Upper lobe of left lung (tissue), 6 donors: ENCODE measurements around the gene FAM180B. TPM values are rescaled to one million over a fixed set of nuclear protein-coding genes. Genes with fewer than 3 reads are reported as not detected.

Experiments used
- ATAC-seq, 2 donors: fragments of 200-7000 bp; cut with Tn5 transposase; one replicate each; pipeline ENCODE4 v1.9.1; 2022; ENCODE audit warnings: mild to moderate bottlenecking in 2 of 2, moderate library complexity in 2 of 2; ENCODE audit not compliant: low FRiP score in 2 of 2
- DNase-seq, 2 donors: peaks; one replicate each; pipeline ENCODE4 v3.0.0-alpha.2; 2019 to 2020
- H3K27ac ChIP-seq, 4 donors: fragments of 200-600 bp; sonication (generic); one replicate each; pipeline ENCODE4 v1.5.1; 2016 to 2019
- H3K27me3 ChIP-seq, 4 donors: fragments of 200-600 bp; sonication (generic); one replicate each; pipeline ENCODE4 v1.5.1; 2017 to 2019
- H3K36me3 ChIP-seq, 4 donors: fragments of 200-600 bp; sonication (generic); one replicate each; pipeline ENCODE4 v1.5.1; 2016 to 2019
- H3K4me1 ChIP-seq, 4 donors: fragments of 200-600 bp; sonication (generic); one replicate each; pipeline ENCODE4 v1.5.1; 2018 to 2019
- H3K4me3 ChIP-seq, 4 donors: fragments of 200-600 bp; sonication (generic); one replicate each; pipeline ENCODE4 v1.5.1; 2017 to 2019; ENCODE audit warnings: mild to moderate bottlenecking in 2 of 4, moderate library complexity in 1 of 4
- H3K9me3 ChIP-seq, 4 donors: fragments of 200-600 bp; sonication (generic); one replicate each; pipeline ENCODE4 v1.5.1; 2018 to 2019
- CTCF ChIP-seq, 6 experiments: fragments of 450-650 bp in 4 of 6; fragments of 200-600 bp in 2 of 6; sonication (generic) in 2 of 6; IDR thresholded peaks; one replicate each; pipeline ENCODE4 v1.5.1; 2016 to 2019; ENCODE audit warnings: antibody characterized with exemption in 6 of 6
- EP300 ChIP-seq, 4 donors: sonication (generic); formaldehyde crosslinking; IDR thresholded peaks; one replicate each; pipeline ENCODE4 v1.5.1; 2017; ENCODE audit warnings: antibody characterized with exemption in 4 of 4, control low read depth in 2 of 4
- POLR2A ChIP-seq, 4 donors: fragments of 450-650 bp; IDR thresholded peaks; one replicate each; pipeline ENCODE4 v1.5.1; 2016 to 2017; ENCODE audit warnings: antibody characterized with exemption in 4 of 4, mild to moderate bottlenecking in 2 of 4
- POLR2AphosphoS5 ChIP-seq, 2 donors: sonication (generic); formaldehyde crosslinking; IDR thresholded peaks; one replicate each; pipeline ENCODE4 v1.5.1; 2017; ENCODE audit warnings: antibody characterized with exemption in 2 of 2
- WGBS, 2 donors: methylation state at CpG; one replicate each; pipeline ENCODE4 v1.1.5; 2017 to 2018; 5-methylcytosine and 5-hydroxymethylcytosine counted together
- total RNA-seq, 6 donors: library from RNA; depleted of rRNA in 4 of 6; stranded (reverse); fragments of >200 nt in 4 of 6; gene quantifications; one replicate each; pipeline versions ENCODE4 v1.1.0 to v1.2.1, GENCODE V29; 2016 to 2021
- donor health status: DM: no; HTN: no; CAD: no; lungs with moderate emphysema.
- donor health status: DM: no; HTN: yes; CAD: no; lungs with severe emphysema.

Gene FAM180B
- total RNA-seq, 6 donors from 2014 or later: 0.14 to 0.30 TPM; not detected in 4

- Histone ChIP-seq H3K27me3 (no peaks in the 10 kb centered on the region), H3K4me1 (no peaks in the 10 kb centered on the region), H3K27ac (no peak overlapping the region), H3K4me3 (no peak overlapping the region), H3K9me3 (no peaks in the 10 kb centered on the region), H3K36me3 (peaks cover 0 to 10% (median 3%) of the 10 kb centered on the region in 4 donors)
- ATAC-seq (peak in 1 of 2 donors; percentile 9), DNase-seq (no peak)
- TF ChIP-seq CTCF (IDR thresholded peaks at IDR 0.05): no peak
- TF ChIP-seq EP300 (IDR thresholded peaks at IDR 0.05): no peak
- WGBS, 2 donors: 38 to 82% methylated on average over 5 of the region's 5 CpGs
Observed at GRCh38 chr11:47606731-47607130, 20.3 kb downstream of the FAM180B start.

- peak in 1 of 2 donors; percentile 91 for ATAC-seq
Observed at GRCh38 chr11:47607380-47607779, 20.9 kb downstream of the FAM180B start.

GRCh38 chr11:47609675-47610074, 23.2 kb downstream of the FAM180B start:
- ATAC-seq (no peak), DNase-seq (no peak)
- Histone ChIP-seq H3K27ac (no peak overlapping the region), H3K36me3 (peaks cover 0 to 10% (median 3%) of the 10 kb centered on the region in 4 donors), H3K4me3 (no peak overlapping the region), H3K4me1 (no peaks in the 10 kb centered on the region), H3K9me3 (no peaks in the 10 kb centered on the region), H3K27me3 (no peaks in the 10 kb centered on the region)
- TF ChIP-seq POLR2A (IDR thresholded peaks at IDR 0.05) (no peak), EP300 (IDR thresholded peaks at IDR 0.05) (no peak), CTCF (IDR thresholded peaks at IDR 0.05) (no peak), POLR2AphosphoS5 (IDR thresholded peaks at IDR 0.05) (no peak)
- 76 to 81% methylated on average over 3 of the region's 3 CpGs for WGBS, 2 donors

More at GRCh38 chr11:47607380-47607779, 20.9 kb downstream of the FAM180B start:
- TF ChIP-seq POLR2AphosphoS5 (IDR thresholded peaks at IDR 0.05): no peak
- TF ChIP-seq POLR2A (IDR thresholded peaks at IDR 0.05): no peak
- TF ChIP-seq CTCF (IDR thresholded peaks at IDR 0.05): no peak
- no peak for TF ChIP-seq EP300 (IDR thresholded peaks at IDR 0.05)
- no peak for DNase-seq
- Histone ChIP-seq H3K27ac (no peak overlapping the region), H3K9me3 (no peaks in the 10 kb centered on the region), H3K4me3 (no peak overlapping the region), H3K36me3 (peaks cover 0 to 10% (median 3%) of the 10 kb centered on the region in 4 donors), H3K27me3 (no peaks in the 10 kb centered on the region), H3K4me1 (no peaks in the 10 kb centered on the region)
- 77 to 85% methylated on average over 7 of the region's 7 CpGs for WGBS, 2 donors

- ATAC-seq (peak in 1 of 2 donors; percentile 45), DNase-seq (no peak)
- no peak overlapping the region for H3K4me3 ChIP-seq
- H3K36me3 ChIP-seq: peaks cover 0 to 10% (median 4%) of the 10 kb centered on the region in 4 donors
- H3K27ac ChIP-seq: no peak overlapping the region
- TF ChIP-seq EP300 (IDR thresholded peaks at IDR 0.05): no peak
- no peak for TF ChIP-seq POLR2A (IDR thresholded peaks at IDR 0.05)
- TF ChIP-seq POLR2AphosphoS5 (IDR thresholded peaks at IDR 0.05): no peak
- TF ChIP-seq CTCF (IDR thresholded peaks at IDR 0.05): no peak
- H3K27me3 ChIP-seq: no peaks in the 10 kb centered on the region
- 56 to 71% methylated on average over 6 of the region's 6 CpGs for WGBS, 2 donors
- no peaks in the 10 kb centered on the region for H3K4me1 ChIP-seq
- no peaks in the 10 kb centered on the region for H3K9me3 ChIP-seq
Observed at GRCh38 chr11:47611348-47611794, 24.9 kb downstream of the FAM180B start.

- Histone ChIP-seq H3K36me3 (peaks cover 0 to 40% (median 16%) of the 10 kb centered on the region in 4 donors), H3K4me1 (no peaks in the 10 kb centered on the region)
- TF ChIP-seq POLR2A (IDR thresholded peaks at IDR 0.05): no peak
- TF ChIP-seq POLR2AphosphoS5 (IDR thresholded peaks at IDR 0.05): no peak
- no peak for TF ChIP-seq EP300 (IDR thresholded peaks at IDR 0.05)
- no peak for TF ChIP-seq CTCF (IDR thresholded peaks at IDR 0.05)
Observed at GRCh38 chr11:47615249-47615648, 28.8 kb downstream of the FAM180B start.

More at GRCh38 chr11:47615249-47615648, 28.8 kb downstream of the FAM180B start:
- no peaks in the 10 kb centered on the region for H3K27me3 ChIP-seq
- no peak for DNase-seq
- no peak overlapping the region for H3K4me3 ChIP-seq
- no peak for ATAC-seq
- no peaks in the 10 kb centered on the region for H3K9me3 ChIP-seq
- no peak overlapping the region for H3K27ac ChIP-seq
